Activated gamma-delta T cell (primary cell): ENCODE data around the gene BRPF3.

Source experiments
- DNase-seq: peaks from one replicate; lab custom pipeline; 2025; lab: John Stamatoyannopoulos, UW
- total RNA-seq, 2 donors: gene quantifications; one replicate each; lab custom pipeline; 2026; lab: John Stamatoyannopoulos, UW

BRPF3 gene
- total RNA-seq = 21.3 to 27.8 reads per million in 2 donors

DNA sequence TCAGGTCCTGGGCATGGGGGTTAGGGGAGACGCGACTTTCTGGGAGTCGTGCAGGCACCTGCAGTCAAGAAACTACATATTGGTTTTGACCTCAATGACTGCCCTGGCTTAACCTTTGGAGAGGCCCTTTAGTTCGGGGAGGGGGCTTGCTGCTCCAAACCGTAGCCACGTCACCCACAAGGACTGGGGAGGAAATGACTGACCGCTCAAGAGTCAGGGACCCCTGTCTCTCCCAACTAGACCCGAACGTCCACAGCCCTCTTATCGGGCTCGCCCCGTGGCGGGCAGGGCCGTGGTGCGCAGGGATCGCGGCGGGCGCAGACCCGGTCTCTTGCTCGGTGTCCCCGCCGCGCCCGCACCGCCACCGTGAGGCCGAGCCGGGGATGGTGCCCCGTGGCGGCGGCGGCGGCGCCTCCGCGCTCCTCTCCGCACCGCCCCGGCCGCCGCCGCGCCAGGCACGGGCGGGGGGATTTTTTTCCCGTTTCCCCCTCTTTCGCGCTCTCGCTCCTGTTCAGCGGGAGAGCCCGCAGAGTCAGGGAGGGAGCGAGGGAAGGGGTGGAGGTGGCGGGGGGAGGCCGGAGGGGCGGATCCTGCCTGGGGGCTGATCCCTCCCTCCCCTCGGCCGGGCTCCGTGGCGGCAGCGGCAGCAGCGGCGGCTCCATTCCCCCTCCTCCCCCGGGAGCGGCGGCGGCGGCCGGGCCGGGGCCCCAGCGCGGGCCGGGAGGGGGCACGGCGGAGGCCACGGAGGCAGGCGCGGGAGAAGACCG lies at the start of gene BRPF3:
TSS of gene BRPF3 (plus strand) at position 632 of the 767 bp plus-strand sequence. CDS start 3,579 bp downstream, outside the sequence.
- DNase-seq = peak; percentile 64

DNA sequence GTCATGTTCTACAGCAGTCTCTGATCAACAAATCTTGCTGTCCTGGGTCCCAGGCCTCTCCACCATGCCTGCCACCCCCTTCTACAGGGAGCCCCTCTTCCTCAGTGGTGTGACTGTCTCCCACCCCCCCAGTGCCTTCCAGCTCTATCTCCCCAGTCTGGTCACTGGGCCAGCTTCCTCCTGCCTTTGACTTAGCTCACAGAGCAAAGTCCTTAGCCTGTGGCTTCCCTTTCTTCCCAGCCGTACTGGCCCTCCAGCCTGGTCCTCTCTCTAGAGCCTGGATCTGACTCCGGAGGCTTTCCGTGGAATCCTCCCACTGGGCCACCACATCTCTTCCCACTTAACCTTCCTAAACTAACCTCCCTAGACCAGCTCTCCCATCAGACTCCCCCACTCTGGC lies 49.2 kb upstream of the BRPF3 start:
- no peak for DNase-seq

DNA sequence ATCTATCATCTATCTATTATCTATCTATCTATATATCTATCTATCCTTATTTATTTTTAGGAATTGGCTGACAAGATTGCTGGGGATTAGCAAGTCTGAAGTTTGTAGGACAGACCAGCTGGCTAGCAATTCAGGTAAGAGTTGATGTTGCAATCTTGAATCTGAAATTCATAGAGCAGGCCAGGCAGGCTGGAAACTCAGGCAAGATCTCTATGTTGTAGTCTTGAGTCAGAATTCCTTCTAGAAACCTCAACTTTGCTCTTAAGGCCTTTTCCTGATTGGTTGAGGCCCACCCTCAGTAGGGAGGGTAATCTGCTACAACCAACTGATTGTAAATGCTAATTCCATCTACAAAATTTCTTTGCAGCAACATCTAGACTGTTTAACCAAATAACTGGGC lies 47.1 kb upstream of the BRPF3 start:
- no peak for DNase-seq

DNA sequence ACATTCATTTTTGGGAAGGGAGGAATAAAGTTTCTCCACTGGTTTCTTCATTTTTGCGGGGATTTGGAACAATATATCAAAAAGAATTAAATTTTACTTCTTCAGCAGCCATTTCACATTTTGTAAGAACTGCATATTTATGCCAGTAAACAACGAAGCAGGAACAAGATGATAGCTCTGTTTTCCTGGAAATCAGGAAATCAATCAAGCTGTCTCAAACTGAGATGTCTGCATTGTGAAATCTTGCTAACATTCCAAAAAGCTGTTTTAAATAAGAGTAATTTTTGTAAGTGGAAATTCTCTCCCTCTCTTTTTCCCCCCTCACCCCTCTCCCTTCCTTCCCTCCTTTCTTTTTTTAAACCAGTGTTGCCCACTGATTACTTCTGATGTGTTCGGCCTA lies 46.3 kb upstream of the BRPF3 start:
- no peak for DNase-seq

DNA sequence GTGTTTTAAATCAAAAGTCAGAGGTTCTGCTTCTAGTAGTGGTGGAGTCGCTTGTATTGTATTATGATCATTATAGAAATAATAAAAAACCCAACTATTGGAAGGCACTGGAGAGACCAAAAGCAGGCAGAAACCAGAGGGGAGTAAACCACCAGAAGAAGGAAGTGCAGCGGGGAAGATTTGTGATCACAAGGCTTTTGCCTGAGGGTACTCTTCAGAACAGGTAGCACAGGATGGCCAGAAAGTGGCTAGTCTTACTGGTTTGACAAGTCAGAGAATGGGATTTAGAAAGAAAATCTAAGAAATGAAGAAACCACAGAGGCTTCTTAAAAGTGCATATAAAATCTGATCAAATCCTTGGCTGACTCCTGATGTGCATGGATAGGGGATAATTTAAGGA lies 42.3 kb upstream of the BRPF3 start:
- DNase-seq = no peak

DNA sequence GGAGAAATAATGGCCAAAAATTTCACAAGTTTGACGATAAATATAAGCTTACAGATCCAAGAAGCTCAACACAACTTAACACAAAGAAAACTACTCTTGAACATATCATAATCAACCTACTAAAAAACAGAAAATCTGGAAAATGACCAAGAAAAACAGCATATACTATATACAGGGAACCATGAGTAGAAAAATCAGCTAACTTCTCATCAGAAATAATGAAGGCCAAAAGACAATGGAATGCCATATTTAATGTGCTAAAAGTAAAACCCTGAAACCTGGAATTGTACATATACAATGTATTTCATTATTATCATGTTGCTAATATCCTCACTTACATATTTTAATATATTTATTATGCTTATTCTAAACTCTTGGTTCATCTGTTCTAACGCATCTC lies 40.9 kb upstream of the BRPF3 start:
- no peak for DNase-seq

DNA sequence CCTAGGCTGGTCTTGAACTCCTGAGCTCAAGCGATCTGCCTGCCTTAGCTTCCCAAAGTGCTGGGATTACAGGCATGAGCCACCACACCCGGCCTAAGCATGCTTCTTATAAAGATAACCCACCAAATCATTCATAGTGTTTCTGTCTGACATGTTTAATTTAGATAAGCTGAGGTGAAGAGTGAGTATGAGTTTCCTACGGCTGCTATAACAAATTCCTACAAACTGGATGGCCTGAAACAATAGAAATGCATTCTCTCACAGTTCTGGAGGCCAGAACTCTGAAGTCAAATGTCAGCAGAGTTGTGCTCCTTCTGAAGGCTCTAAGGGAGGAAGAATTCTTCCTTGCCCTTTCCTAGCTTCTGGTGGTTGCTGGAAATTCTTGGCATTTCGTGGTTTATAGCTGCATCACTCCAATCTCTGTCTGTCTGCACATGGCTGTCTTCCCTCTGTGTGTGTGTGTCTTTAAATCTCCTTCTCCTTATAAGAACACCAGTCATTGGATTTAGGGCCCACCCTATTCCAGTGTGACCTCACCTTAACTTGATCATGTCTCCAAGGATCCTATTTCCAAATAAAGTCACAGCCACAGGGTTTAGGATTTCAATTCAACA lies 36.3 kb upstream of the BRPF3 start:
- DNase-seq = no peak

DNA sequence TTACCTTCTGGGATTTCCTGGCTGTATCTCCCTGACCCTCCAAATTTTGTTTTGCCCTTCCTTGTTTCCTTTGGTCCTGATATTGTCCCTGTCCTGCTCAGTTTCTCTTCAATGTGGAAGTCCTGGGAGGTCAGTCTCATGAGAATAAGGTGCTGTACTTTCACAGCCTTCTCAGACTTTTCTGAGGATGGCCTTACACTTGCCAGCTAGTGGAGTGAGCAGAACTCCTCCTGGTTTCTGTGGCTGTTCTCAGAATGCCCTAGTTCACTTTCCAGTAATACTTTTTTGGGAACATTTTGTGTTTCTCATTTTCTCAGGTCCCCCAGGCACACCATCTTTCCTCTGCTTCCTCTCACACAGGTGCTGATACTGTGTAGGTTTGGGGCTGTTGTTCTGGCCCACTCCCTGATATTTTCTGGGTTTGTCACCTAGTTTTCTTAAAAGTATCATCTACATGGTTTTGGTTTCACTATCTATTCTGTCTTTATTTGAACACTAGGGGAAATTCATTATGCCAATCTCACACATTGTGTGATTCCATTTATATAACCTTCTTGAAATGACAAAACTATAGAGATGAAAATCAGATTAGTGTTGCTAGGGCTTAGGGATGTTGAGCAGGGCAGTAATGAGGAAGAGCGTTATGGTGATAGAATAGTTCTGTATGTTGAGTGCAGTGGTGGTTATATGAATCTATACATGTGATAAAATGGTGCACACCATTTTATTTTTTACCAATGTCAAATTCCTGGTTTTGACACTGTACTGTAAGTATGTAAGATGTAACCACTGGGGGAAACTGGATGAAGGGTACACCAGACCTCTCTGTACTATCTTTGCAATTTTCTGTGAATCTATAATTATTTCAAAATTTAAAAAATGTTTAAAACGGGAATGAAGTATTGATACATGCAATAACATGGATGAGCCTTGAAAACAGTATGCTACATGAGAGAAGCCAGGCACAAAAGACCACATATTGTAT lies 27.2 kb upstream of the BRPF3 start:
- DNase-seq = no peak

DNA sequence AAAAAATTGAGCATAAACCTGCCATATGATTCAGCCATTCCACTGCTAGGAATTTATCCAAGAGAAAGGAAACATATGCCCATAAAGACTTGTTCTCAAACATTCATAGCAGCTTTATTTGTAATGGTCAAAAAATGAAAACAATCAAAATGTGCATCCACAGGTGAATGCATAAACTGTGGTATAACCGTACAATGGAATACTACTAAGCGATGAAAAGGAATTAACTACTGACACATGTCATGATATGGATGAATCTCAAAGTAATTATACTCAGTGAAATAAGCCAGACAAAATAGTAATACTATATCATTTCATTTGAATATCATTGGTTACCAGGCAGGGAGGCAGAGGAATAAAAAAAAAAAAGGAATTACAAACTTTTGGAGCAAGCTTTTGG lies 25.8 kb upstream of the BRPF3 start:
- DNase-seq = no peak

DNA sequence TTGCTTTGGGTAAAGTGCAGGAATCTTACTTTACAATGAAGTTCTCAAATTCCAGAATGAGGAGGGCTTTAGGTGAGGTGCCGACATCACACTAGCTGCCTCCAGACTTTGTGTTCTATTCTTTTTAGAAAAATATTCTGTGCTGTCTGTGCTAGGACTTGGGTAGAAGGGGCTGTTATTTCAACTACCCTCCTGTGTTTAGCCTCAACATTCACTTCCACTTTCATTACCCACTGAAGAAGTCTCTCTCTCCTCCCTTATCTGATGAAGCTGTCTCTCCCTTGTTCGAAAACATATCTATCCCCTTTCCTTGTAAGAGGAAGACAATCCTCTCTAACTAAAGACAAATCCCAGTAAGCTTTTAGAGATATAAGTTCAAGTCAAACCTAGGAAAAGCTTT lies 25.0 kb upstream of the BRPF3 start:
- DNase-seq = no peak

DNA sequence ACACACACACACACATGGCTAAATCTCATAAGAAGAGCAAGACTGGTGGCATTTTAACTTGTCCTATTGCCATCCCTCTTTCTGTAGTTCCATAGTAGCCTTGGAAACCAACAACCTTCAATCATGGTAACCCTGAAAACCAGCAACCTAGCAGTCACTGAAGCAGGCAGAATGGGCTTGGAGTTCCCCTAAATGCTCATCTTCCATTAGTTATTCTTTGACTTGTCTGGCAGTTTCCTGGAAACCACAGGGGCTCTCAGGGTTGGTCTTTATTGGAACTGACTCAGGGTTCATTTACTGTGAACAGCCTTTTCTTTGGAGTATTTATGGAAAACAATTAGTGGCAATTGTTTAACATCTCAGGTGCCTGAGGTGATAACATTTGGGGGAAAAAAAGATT lies 19.4 kb upstream of the BRPF3 start:
- no peak for DNase-seq

DNA sequence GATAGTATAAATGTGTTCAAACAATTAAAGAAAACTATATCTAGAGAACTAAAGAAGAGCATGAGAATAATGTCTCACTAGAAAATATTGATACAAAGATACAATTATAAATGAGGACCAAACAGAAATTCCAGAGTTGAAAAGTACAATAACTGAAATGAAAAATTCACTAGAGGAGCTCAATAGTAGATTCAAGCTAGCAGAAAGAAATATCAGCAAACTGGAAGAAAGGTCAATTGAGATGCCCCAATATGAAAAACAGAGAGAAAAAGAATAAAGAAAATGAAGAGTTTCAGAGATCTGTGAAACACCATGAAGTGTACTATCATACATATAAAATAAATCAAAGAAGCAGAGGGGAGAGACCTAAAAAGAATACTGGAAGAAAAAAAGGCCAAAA lies 18.0 kb upstream of the BRPF3 start:
- DNase-seq = no peak

DNA sequence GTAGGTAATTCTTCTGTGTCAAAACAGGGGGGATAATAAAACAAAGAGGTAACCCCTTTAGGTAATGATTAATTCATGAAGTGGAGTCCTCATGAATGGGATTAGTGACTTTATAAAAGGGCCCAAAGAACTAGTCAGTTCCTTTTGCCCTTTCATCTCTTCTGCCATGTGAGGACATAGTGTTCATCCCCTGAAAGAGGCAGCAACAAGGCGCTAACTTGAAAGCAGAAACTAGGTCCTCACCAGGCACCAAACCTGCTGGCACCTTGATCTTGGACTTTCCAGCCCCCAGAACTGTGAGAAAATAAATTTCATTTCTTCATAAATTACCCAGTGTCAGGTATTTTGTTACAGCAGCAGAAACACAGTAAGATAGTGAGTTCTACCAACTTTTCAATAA lies 16.4 kb upstream of the BRPF3 start:
- DNase-seq = no peak

DNA sequence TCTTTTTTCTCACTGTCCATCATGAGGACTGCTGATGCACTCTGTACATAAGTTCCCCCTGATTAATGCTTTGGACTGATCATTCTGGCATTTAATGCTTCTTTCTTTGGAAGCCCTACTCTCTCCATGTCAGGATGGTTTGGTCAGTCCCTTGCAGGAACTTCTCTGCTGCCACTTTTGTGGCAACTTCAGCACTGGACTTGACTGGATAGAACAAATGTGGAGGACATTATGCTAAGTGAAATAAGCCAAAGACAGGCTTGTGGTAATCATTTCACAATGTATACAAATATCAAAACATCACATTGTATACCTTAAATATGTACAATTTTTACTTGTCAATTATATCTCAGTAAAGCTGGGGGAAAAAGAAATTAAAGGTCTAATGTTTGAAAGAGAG lies 12.2 kb upstream of the BRPF3 start:
- DNase-seq = no peak

DNA sequence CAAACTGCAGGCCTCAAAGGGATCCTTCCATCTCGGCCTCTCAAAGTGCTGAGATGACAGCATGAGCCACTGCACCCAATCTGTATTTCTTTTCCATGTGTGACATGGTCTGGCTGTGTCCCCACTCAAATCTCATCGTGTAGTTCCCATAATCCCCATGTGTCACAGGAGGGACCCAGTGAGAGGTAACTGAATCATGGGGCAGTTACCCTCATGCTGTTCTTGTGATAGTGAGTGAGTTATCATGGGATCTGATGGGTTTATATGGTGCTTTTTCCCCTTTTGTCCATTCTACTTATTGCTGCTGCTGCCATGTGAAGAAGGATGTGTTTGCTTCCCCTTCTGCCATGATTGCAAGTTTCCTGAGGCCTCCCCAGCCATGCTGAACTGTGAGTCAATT lies 10.3 kb upstream of the BRPF3 start:
- no peak for DNase-seq

DNA sequence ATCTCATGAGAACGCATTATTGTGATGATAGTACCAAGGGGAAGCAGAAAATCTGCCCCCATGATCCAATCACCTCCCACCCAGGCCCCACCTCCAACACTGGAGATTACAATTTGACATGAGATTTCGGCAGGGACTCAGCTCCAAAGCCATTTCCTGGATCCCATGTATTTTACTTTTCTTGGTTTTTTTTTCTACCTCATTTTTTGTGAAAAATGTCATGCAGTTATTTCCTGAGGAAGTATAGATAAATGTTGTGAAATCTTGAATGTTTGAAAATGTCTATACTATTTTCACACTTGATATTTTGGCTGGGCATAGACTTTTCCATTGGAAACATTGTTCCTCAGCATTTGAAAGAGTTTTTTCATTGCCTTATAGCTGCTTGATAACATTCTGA lies 9.1 kb upstream of the BRPF3 start:
- DNase-seq = no peak

DNA sequence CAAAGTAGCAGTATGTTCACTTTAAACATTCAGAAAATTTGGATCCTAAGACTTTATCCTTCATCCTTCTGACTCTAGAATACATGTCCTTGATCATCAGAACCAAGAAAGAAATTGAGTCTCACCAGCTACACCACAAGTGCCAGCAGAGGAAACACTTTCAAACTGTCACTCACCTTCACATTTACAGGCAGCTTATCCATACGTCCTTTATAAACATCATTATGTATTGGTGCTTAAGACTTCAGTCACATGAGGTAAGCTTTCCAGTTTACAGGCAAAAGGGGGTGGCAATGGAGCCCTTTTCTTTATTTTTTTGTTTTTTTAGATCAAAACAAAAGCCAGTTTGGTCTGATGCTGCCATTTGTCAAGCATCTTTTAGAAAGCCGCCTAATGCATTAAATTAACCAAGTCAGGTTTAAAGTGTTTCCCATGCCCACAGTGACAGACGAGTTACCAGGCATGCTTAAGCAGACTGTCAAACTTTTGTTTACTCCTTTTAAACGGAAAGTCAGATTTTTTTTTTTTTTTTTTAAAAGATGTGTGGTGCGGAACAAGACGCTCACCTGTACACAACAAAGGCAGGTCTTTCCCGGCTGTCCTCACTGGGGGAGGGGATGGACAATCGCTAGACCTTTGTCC lies 952 bp upstream of the BRPF3 start:
- DNase-seq = no peak

DNA sequence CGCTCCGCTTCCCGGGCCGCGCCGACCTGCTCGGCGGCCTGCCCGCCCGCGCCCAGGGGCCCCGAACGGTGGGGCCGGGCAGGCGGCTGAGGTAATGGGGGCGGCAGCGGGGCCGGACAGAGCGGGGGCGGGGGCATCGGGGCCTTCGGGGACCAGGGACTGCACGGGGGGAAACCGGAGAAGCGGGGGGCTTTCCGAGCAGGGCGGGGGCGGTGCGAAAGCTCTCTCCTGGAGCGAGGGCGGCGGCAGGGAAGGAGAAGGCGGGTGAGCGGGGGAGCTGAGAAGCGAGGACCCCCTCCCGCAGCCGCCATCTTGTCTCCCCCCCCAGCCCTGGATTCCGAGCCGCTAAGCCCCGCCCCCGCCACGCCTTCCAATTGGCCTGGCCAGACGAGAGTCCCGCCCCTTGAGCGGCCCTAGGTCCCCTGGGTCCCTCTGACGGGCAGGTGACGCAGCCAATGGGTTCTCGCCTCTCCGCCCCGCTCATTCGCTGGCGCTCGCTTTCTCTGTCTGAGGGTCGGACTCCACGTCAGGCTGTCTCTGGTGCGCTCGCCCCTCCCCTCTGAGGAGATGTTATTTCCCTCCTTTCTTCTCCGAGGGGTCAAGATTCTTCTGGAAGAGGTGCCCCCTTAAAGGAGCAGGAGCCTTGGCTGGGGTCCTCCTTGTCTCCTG lies 470 bp downstream of the BRPF3 start:
- DNase-seq = peak; percentile 99

DNA sequence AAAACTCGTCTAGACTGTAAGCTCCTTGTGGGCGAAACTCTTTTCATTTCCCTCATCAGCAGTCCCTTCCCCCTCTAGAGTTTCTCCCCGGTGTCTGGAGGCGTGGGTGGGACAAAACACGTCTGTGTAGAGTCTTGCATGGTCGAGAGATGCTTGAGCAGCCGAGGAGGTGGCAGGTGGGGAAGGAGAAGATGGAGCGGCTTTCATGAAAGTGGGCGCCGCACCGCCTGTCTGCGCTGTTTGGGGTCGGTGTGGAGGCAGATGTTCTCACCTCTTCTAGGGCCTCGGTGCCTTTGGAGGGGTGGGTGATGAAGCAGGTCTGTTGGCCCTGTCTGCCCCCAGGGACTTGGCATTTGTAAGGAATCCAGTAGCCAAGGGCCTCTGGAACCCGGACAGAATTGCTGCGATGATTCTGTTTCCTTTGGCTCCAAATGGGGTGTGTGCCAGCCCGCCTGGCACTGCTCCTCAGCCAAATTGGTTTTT lies 1.2 kb downstream of the BRPF3 start:
- no peak for DNase-seq

DNA sequence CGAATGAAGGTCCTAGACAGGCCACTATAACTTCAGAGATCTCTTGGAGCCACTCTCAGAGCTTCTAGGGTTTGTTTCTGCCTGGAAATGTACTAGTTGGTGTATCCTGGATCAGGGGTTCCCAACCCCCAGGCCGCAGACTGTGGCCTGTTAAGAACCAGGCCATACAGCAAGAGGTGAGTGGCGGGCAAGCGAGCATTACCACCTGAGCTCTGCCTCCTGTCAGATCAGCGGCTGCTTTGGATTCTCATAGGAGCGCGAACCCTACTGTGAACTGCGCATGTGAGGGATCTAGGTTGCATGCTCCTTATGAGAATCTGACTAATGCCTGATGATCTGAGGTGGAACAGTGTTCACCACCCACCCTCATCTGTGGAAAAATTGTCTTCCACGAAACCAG lies 2.4 kb downstream of the BRPF3 start:
- DNase-seq = no peak

DNA sequence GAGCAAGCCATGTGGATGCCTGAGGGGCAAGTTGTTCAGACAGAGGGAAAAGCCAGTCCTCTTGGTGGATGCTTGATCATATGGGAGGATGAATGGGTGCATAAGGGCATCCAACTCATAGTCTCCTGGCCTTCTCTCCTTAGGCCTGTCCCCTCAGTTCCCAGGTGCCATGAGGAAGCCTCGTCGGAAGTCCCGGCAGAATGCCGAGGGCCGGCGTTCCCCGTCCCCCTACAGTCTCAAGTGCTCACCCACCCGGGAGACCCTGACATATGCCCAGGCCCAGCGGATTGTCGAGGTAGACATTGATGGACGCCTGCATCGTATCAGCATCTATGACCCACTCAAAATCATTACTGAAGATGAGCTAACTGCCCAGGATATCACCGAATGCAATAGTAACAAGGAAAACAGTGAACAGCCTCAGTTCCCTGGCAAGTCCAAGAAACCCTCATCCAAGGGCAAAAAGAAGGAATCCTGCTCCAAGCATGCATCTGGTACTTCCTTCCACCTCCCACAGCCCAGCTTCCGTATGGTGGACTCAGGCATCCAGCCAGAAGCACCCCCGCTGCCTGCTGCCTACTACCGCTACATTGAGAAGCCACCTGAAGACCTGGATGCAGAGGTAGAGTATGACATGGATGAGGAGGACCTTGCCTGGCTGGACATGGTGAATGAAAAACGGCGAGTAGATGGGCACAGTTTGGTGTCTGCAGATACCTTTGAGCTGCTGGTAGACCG lies 3.8 kb downstream of the BRPF3 start:
- DNase-seq = no peak
